Measurements from ENCODE around the gene C4B.

GRCh38 chr6:32070814-32071543 lies 56.4 kb downstream of the C4B start:
- TF ChIP-seq TARDBP (IDR thresholded peaks at IDR 0.05) (no peak), LEF1 (IDR thresholded peaks at IDR 0.05; ENCODE audit: borderline replicate concordance) (no peak), HDGF (IDR thresholded peaks at IDR 0.05; ENCODE audit: borderline replicate concordance) (no peak), SP1 (IDR thresholded peaks at IDR 0.05) (no peak), FOXM1 (IDR thresholded peaks at IDR 0.05; ENCODE audit: borderline replicate concordance) (no peak), NFRKB (IDR thresholded peaks at IDR 0.05) (no peak), PKNOX1 (IDR thresholded peaks at IDR 0.05) (no peak), CTBP1 (IDR thresholded peaks at IDR 0.05; ENCODE audit: borderline replicate concordance) (no peak), ELF4 (IDR thresholded peaks at IDR 0.05) (no peak), BHLHE40 (IDR thresholded peaks at IDR 0.05; ENCODE audit: borderline replicate concordance) (no peak), L3MBTL2 (conservative IDR thresholded peaks at IDR 0.05) (no peak), ZNF384 (IDR thresholded peaks at IDR 0.05) (no peak), FOXK2 (IDR thresholded peaks at IDR 0.05) (no peak), FOXA1 (IDR thresholded peaks at IDR 0.05) (no peak)
